NCI-H1048 (cell line): Measurements from ENCODE around the gene CDHR2.
"Not testable (repeated sequence)": the region's sequence is repeated elsewhere in the genome, so short reads cannot be mapped to it uniquely, and the experiment has no call there.

Experiments used
- DNase-seq: peaks from one replicate; lab custom pipeline; 2025; lab: John Stamatoyannopoulos, UW

The CDHR2 gene

GRCh38 chr5:176542135-176542595 is 7.0 kb upstream of the CDHR2 start:
- no peak for DNase-seq

- DNase-seq: no peak
Measured at GRCh38 chr5:176542596-176543427, 6.3 kb upstream of the CDHR2 start.

- DNase-seq: peak; percentile 24
Measured at GRCh38 chr5:176543428-176544182, 5.5 kb upstream of the CDHR2 start.

- no peak for DNase-seq
Measured at GRCh38 chr5:176545388-176545736, 3.8 kb upstream of the CDHR2 start.

GRCh38 chr5:176545737-176546509 is 3.2 kb upstream of the CDHR2 start:
- DNase-seq: no peak

- DNase-seq: no peak
Measured at GRCh38 chr5:176547802-176548201, 1.3 kb upstream of the CDHR2 start.

GRCh38 chr5:176549871-176550270 is 729 bp downstream of the CDHR2 start:
- no peak for DNase-seq

GRCh38 chr5:176550275-176550831 is 1.2 kb downstream of the CDHR2 start:
- no peak for DNase-seq

GRCh38 chr5:176550937-176551336 is 1.8 kb downstream of the CDHR2 start:
- DNase-seq: not testable (repeated sequence)

- DNase-seq: no peak
Measured at GRCh38 chr5:176552332-176552869, 3.3 kb downstream of the CDHR2 start.

- no peak for DNase-seq
Measured at GRCh38 chr5:176553260-176554085, 4.3 kb downstream of the CDHR2 start.

- DNase-seq: no peak
Measured at GRCh38 chr5:176557846-176558245, 8.7 kb downstream of the CDHR2 start.

- no peak for DNase-seq
Measured at GRCh38 chr5:176559683-176560082, 10.5 kb downstream of the CDHR2 start.

- no peak for DNase-seq
Measured at GRCh38 chr5:176560364-176560763, 11.2 kb downstream of the CDHR2 start.

GRCh38 chr5:176561259-176561658 is 12.1 kb downstream of the CDHR2 start:
- DNase-seq: no peak

GRCh38 chr5:176562189-176562588 is 13.0 kb downstream of the CDHR2 start:
- DNase-seq: no peak

GRCh38 chr5:176564002-176564401 is 14.9 kb downstream of the CDHR2 start:
- DNase-seq: no peak

- DNase-seq: no peak
Measured at GRCh38 chr5:176565760-176566288, 16.7 kb downstream of the CDHR2 start.

- no peak for DNase-seq
Measured at GRCh38 chr5:176568657-176569056, 19.5 kb downstream of the CDHR2 start.

- DNase-seq: no peak
Measured at GRCh38 chr5:176570044-176570443, 20.9 kb downstream of the CDHR2 start.
